Activated T-cell treated with anti-CD3 and anti-CD28 coated beads for 48 hours (primary cell): ENCODE results near the gene SH3YL1.
A peak's percentile ranks its signal among the peaks of the same experiment; 100 is the strongest.

Experiments
- DNase-seq: peaks from one replicate; pipeline ENCODE4 v3.0.0-alpha.2; 2020; ENCODE audit warnings: low read depth

SH3YL1 gene

GRCh38 chr2:263774-264492, at the start of gene SH3YL1:
SH3YL1 (minus strand) TSS chr2:264032; CDS start chr2:263984, 48 bp downstream.
- no peak for DNase-seq

- DNase-seq = no peak
Observed at GRCh38 chr2:310994-311393, 47.2 kb upstream of the SH3YL1 start.

GRCh38 chr2:309954-310510, 46.2 kb upstream of the SH3YL1 start:
- no peak for DNase-seq

GRCh38 chr2:309148-309953, 45.5 kb upstream of the SH3YL1 start:
- no peak for DNase-seq

GRCh38 chr2:305366-305765, 41.5 kb upstream of the SH3YL1 start:
- DNase-seq = no peak

GRCh38 chr2:296354-296753, 32.5 kb upstream of the SH3YL1 start:
- DNase-seq = no peak

GRCh38 chr2:295090-295489, 31.3 kb upstream of the SH3YL1 start:
- no peak for DNase-seq

GRCh38 chr2:290090-290722, 26.4 kb upstream of the SH3YL1 start:
- DNase-seq = peak; percentile 41

GRCh38 chr2:289362-290089, 25.7 kb upstream of the SH3YL1 start:
- no peak for DNase-seq

GRCh38 chr2:288758-289361, 25.0 kb upstream of the SH3YL1 start:
- no peak for DNase-seq

- DNase-seq = no peak
Observed at GRCh38 chr2:287911-288757, 24.3 kb upstream of the SH3YL1 start, which contains the start of gene ALKAL2. ALKAL2 (minus strand) TSS chr2:288091; CDS start chr2:287835, 256 bp downstream.

- DNase-seq = no peak
Observed at GRCh38 chr2:287471-287885, 23.6 kb upstream of the SH3YL1 start.

- DNase-seq = no peak
Observed at GRCh38 chr2:286774-287392, 23.1 kb upstream of the SH3YL1 start.

GRCh38 chr2:286035-286434, 22.2 kb upstream of the SH3YL1 start:
- no peak for DNase-seq

GRCh38 chr2:285531-285930, 21.7 kb upstream of the SH3YL1 start:
- DNase-seq = no peak

- DNase-seq = no peak
Observed at GRCh38 chr2:284896-285492, 21.2 kb upstream of the SH3YL1 start.

GRCh38 chr2:283996-284794, 20.4 kb upstream of the SH3YL1 start:
- DNase-seq = no peak

- no peak for DNase-seq
Observed at GRCh38 chr2:282371-283263, 18.8 kb upstream of the SH3YL1 start.
